HG03025 (cell line): Measurements from ENCODE around the gene EMID1.
"Not testable (repeated sequence)": the region's sequence is repeated elsewhere in the genome, so short reads cannot be mapped to it uniquely, and the experiment has no call there.

Experiments
- ATAC-seq: cut with Tn5 transposase; IDR thresholded peaks from one replicate; pipeline ENCODE4 v1.9.1; 2021; ENCODE audit warnings: mild to moderate bottlenecking, moderate library complexity; ENCODE audit not compliant: unreplicated experiment, low FRiP score

The EMID1 gene

DNA sequence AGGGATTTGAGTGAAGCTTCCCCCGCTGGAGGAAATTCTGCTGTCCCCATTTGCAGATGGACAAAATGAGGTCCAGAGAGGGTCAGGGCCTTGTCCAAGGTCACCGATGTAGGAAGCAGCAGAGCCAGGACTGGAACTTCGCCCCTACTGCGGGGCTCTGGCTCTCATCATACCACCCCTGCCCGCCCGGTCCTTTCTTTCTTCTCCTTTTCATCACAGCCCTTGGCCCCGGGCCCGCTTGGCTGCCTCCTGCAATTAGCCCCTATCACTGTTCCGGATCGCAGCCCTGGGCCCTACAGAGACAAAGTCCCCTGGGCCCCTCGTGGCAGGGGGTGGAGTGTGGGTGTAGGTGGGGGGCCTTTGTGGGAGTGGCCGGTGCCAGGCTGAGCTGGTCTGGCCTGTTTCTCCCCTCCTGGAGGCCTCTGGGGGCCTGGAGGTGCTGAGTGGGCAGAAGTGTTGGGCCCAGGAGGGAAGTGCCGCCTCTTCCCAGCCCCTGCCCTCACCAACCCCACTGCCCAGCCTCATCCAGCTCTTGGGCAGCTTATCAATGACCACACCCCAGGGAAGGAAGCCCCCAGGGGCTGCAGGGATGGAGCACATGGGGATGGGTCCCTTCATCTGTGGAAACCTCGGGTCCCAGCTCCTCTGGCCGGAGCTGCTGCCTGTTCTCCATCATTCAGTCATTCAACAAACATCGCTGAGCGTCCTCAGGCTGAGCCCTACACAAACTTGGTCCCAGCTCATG is 3.4 kb downstream of the EMID1 start:
- ATAC-seq = no peak

DNA sequence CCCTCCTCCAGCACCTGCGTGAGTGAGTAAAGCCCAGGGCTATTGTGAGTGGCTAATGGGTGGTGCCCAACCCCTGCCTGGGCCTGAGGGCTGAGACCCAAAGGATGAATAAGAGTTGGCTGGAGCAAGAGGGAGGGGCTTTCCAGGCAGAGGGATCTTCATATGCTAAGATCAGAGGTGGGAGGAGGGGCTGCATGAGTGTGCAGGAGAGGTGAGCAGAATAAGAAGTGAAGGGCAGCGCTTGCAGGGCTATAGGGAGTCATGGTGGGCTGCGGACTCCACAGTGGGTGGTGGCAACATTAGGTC is 3.9 kb downstream of the EMID1 start:
- no peak for ATAC-seq

DNA sequence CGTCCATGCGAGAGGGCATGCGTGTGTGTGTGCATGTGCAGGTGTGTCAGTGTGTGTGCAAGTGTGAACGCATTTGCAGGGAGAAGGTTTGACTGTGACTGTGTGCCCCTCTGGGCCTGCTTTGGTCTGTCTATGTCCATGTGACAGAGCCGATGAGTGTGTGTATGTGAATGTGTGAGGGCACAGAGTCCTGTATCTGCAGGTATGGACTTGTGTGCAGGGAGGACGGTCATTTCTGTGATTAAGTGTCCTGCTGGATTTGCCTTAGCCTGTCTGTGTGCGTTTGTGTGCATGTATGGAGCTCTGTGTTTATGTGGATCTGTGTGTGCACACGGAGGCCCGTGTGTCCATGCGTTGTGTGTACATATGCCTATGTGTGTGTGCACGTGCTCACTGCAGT is 5.4 kb downstream of the EMID1 start:
- ATAC-seq = no peak

DNA sequence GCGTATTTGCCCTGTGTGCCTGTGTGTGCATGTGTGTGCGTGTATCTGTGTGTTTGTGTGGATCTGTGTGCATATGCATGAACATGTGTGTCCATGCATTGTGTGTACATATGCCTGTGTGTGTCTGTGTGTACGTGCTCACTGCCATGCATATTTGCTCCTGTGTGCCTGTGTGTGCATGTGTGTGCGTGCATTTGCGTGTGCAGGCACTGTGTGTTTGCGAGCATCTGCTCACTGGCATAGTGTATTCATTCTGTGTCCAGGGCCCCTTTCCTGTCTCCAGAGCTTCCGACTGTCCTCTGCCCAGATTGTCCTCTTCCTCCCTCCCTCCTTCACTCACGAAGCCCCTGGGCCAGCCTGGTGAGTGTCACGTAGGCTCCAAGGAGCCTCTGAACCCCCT is 5.8 kb downstream of the EMID1 start:
- ATAC-seq = no peak

DNA sequence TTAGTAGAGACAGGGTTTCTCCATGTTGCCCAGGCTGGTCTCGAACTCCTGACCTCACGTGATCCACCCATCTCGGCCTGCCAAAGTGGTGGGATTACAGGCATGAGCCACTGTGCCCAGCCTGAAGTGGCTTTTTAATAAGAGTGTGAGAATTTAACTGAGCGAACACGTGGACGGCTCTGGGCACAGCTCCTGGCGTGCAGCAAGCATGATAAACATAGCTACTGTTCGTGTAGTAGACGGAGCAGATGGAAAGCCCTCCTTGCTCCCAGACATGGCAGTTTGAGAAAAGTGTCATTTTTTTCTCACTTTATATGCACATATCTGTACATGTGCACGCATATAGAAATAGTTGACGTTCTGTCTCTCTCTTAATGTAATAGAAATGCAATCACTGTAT is 7.0 kb downstream of the EMID1 start:
- no peak for ATAC-seq

DNA sequence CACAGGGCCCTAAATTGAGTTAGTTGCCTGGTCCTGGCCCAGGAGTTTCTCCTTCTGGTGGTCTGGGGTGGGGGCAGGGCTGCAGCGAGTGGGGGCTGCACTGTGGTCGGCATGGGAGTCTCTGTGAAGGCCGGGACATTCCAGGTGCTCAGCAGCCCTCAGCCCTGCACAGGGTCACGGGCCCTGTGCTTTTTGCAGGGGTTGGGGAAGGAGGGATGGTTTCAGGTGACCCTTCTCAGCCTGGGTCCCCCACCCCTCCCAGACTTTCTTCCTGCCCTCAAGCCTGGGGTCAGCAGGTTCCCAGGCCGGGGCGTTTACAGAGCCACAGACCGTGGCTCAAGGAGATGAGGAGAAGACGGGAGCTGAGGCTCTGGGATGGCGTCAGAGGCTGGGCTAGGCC is 7.8 kb downstream of the EMID1 start:
- ATAC-seq = no peak

DNA sequence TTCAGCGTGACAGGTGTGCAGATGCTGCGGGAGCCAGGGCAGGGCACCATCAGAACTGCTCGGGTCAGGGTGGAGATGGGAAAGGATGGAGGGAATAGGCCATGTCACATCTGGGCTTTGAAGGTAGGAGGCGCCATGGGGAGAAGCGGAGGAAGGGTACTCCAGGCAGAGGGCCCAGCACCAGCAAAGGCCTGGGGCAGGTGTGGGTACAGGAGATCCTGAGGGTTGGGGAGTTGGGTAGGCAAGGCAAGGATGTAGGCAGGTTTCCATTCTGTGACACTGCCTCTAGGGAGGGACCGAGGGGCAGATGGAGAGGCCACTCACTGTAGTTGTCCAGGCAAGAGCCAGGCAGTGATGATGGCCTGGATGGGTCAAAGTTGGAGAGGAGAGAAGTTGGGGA is 8.5 kb downstream of the EMID1 start:
- no peak for ATAC-seq

DNA sequence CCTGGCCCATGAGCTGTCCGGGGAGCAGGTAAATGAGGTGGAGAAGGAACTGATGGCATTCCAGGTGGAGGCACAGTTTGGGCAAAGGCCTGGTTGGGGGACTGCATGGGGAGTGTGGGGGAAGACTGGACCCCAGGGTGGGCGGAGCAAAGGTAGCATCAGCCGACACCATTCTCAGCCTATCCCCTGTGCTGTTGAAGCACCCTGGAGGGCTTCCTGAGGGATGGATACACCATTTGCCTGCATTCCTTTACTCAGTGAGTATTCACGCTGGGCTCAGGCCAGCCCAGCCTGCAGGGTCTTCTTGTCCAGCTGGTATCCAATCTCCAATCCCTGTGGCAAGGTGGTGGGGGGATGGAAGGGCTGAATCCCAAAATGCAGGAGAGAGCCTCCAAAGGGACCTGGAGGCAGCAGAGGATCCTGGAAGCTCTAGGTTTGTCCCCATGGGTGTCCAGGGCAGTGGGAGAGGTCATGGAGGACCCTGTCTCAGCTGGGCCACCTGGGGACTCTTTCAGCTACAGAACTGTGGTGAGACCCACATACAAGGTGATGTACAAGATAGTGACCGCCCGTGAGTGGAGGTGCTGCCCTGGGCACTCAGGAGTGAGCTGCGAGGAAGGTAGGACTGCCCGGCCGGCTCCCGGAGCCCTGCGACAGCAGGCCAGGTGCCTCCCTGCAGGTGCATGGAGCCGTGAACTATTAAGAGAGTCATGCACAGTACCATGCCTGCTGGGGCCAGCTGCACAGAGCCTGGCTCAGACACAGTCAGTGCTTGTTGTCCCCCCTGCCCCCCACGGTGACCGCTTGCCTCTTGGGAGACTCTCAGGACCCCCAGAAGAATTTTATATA is 9.5 kb downstream of the EMID1 start:
- no peak for ATAC-seq

DNA sequence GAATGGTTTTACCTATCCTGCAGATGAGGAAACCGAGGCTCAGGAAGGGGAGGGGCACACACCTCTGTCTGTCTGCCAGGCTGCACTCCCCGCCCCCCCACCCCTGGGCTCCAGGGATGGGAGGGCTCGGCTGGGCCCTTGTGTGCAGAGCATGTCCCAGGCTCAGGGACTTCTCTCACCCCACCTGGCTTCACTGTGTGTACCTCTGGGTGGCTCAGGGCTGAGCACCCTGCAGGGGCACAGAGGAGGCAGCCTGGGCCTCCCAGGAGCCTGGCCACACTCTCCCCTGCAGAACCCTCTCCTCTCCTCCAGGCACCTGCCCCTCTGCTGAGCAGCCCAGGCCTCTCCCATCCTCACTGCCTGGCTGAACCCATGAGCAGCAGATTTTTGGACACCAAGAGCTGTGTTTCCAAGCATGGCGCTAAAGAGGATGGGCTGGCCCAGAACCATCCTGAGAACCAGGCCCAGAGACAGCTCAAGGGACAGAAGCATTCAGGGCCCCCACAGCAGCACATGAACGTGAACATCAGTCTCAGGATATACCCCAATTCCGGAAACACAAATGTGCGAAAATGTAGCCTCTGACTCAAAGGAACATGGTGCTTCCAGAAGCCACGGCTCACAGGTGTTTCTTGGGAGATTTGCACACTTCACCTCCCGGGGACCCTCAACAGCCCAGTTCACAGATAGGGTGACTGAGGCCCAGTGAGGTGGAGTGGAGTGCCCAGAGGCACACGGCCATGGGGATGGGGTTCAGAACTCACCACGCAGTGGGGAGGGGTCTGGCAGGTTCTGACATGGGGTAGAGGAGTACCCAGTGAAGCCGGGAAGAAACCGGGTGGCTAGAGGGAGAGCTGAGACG is 10.5 kb downstream of the EMID1 start:
- no peak for ATAC-seq

DNA sequence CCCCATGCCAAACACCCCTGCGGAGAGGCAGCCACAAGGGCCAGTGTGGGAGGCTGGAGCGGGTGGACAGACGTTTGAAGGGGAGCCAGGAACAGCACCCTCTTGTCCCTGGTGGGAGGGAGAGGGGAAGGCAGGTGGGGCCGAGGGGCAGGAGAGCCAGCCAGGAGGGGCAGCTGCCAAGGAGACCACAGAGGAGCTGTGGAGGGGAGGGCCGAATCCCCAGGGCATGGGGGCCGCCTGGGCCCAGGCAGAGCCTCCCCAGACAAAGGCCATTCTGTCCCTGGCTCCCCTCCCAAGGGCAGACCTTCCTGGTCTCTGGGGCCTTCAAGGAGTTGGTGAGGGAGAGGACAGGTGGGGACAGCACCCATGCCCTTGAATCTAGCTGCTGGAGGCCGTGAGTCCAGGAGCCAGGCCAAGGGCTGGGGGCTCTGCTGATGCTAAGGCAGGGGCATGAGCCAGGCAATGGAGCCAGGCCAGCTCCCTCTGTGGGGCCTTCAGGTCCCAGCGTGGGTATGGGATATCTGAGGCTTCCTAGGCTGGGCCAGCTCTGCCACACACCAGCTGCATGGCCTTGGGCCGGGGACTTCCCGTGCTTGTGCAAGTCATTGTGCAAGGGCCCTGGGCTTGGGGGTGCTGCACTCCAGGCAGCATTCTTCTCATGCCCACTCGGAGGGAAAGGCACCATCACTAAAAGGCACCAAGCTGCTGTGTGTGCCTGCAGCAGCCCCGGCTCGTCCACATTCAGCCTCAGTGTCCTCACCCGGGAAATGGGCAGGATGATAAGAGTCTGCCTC is 11.4 kb downstream of the EMID1 start:
- ATAC-seq = no peak

DNA sequence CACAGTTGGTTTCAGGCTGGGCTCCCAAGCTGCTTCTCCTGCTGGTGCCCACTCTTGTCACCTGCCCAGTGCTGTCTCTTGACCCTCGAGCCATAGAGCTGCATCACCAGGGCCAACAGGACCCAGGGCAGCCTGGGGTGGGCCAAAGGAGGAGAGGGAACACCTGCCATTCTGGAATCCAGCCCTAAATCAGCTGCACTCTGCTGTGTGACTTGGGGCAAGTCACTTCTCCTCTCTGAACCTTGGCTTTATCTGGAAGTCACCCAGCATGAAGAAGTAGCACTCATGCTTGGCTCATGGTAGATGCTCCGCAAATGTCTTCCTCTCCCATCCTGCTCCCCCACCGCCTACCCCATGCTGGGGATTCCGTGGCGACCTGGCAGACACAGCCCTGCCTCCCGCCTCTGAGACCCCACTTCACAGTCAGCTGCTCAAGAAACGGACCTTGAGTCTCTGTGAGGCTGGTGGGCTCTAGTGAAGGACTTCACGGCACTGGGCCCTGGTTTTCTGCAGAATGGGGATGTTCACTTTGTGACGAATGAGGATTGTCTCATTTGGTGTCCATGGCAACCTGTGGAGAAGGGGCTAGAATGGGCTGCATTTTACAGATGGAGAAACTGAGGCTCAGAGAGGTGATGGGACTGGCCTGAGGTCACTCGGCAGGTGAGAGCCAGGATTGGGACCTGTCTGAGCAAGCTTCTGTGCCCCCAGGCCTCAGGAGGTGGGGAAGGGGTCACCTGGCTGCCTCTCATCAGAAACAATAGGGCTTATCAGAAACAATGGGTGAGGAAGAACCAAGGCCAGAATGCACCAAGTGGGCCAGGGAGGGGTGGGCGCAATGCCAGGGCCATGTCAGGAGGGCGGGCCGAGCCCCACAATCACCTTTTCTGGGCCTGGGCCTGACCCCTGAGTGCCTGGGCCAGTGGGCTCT is 12.4 kb downstream of the EMID1 start:
- no peak for ATAC-seq

DNA sequence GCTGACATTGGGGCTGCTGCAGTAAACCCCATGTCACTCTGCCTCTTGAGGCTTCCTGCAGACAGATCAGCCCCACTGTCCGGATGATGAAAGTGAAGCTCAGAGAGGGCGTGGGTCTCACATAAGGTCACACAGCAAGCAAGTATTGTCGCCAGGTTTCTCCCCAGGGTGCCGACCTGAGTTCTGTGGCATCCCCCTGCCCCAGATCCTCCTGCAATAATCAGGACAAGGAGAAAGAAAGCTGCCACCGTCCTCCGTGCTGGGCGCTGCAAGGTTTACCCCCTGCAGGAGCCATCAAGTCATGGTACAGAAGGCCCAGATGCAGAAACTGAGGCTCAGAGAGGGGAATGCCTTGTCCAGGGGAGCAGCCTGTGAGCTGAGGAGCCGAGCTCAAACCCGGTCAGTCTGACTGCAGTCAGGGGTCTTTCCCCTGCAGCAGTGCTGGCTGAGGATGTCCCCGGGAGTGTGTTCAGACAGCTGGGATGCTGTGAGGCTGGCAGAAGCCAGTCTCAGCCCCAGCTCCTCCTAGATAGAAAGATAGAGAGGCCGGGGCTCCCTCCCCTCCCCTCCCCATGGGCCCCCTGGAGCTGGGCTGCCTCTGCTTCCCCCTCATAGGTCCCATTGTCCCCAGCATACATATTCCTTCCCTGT is 13.2 kb downstream of the EMID1 start:
- ATAC-seq = no peak

DNA sequence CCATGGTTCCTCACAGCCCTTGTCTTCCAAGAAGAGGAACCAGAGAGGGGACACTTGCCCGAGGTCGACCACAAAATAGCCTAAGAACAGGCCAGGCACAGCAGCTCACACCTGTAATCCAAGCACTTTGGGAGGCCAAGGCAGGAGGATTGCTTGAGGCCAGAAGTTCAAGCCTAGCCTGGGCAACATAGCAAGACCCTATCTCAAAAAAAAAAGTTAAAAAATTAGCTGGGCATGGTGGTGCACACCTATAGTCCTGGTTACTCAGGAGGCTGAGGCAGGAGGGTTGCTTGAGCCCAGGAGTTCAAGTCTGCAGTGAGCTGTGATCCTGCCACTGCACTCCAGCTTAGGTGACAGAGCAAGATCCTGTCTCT is 13.7 kb downstream of the EMID1 start:
- not testable (repeated sequence) for ATAC-seq

DNA sequence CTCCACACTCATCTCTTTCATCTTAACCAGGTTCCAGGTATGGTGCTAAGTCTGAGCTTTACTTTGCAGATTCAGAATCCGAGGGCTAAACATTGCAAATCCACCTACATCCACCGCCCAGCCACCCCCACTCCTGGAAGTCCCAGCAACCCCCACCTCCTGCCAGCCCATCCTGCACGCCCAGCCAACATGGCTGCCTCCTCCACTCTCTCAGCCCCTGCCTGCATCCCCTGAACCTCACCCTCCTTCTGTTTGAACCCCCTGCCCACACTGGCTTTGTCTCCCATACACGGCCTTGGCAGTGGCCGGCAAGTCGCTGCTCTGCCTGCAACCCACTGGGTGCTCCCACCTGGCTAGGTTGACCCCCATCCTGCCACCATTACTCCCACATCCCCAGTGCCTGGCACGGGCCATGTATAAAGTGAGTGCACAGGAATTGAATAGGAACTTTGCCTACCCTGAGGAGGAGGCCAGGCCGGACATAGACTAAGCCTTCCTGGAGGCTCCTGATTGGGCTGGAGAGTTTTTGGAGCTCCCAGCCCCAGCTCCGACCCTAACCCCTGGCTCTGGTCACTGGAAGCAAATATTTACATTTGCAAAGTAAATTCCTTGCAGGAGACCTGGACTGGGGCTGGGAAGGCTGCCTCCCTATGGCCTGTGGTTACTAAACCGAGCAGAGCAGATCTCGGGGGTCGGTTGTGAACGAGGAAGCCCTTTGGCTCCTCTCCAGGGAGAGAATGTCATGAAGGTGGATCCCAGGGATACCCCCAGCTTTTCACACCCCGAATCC is 14.4 kb downstream of the EMID1 start:
- ATAC-seq = no peak

DNA sequence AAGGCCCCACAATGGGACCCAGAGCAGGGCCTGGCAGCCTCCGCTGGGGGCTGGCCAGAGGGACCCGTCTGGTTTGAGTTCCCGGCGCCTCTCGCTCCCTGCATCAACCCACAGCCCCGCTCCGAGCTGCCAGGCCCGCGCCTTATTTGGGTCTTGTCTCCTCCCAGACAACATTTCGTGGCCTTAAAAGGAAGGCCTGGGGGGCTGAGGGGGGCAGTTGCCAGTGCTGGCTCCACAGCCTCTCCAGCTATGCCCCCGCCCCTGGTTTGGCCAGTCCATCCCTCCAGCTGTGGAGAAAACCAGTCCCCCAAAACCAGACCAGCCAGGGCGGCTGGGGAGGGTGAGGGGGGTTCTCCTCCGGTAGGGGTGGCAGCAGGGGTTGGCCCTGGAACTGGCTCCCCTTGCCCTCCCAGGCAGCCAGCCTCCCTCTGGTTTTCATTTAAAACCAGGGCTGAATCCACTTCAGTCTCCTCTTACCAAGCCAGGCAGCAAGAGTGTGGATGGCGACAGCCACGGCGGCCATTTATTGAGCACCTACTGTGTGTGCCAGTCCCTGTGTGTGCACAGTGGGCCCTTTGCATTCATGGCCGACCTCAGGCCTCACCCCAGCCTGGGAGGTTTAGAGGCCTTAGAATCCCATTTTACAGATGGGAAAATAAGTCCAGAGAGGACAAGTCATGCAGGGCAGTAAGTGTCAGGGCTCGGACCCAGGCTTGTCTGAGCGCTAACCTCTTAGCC is 18.6 kb downstream of the EMID1 start:
- ATAC-seq = no peak

DNA sequence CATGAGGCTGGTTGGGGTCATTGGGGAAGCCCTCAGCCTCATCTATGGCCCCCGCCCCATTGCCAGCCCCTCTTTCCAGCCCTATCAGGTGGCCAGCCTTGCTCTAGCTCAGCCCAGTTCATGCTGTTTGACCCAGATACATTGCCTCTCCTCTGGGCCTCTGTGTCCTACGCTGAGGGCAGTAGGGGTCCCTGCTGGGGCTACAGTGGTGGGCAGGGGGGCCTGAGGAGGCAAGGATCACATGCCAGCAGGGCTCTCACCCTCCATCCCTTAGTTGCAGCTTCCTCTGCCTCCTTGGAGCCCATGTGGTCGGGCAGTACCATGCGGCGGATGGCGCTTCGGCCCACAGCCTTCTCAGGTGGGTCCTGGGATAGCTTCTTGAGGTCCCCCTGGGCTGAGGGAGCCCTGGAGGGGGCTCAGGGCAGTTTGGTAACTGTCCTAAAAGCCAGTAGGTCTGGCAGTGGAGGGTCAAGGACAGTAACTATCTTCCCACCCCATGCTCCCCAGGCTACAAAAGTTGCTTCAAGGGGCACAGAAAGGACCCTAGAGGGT is 19.2 kb downstream of the EMID1 start:
- no peak for ATAC-seq

DNA sequence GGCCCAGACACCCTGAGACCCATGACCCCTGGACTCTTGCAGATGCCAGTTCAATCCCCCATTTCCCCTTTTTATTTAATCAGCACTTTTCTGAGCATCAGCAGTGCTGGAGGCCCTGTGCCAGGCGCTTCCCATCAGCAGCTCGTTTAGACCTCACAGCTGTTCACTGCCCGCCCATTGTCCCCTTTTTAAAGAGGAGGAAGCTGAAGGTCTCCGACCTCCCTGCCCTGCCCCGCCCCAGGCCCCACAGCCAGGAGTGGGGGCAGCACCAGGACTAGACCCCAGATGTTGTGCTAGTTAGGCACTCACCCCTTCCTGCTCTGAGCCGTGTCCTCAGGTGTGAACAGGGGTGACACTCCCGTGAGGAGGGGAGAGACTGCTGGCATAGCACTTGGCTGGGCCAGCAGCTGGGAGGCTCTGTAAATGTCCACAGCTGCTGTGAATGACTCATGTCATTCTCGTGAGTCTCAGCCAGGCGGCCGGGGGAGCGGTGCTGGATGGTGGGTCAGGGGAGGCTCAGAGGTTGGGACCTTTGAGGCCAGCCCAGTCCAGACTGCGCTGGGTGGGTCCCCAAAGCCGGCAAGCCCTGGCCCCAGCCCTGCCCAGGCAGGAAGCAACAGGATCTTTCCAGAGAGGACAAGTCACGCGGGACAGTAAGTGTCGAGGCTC is 19.9 kb downstream of the EMID1 start:
- no peak for ATAC-seq
